CD14-positive monocyte (primary cell): ENCODE results near the gene SMIM3. TPM values are rescaled to one million over a fixed set of nuclear protein-coding genes. Genes with fewer than 3 reads are reported as not detected.

Source experiments
- DNase-seq, 3 donors: peaks; one replicate each; pipeline ENCODE4 v3.0.0-alpha.2; 2011 to 2022
- H2AFZ ChIP-seq: 2 replicates; pipeline ENCODE4 v1.6.0; 2012; ENCODE audit warnings: mild to moderate bottlenecking, low read depth, low read length, inconsistent platforms; ENCODE audit not compliant: insufficient read depth, poor library complexity, severe bottlenecking
- H3K27ac ChIP-seq, 2 donors: 1 replicate in 1 of 2; 2 replicates in 1 of 2; pipeline ENCODE4 v1.5.1; 2012 to 2013; ENCODE audit warnings: low read length in 2 of 2, control low read depth in 1 of 2, inconsistent platforms in 1 of 2, low read depth in 1 of 2, mild to moderate bottlenecking in 1 of 2
- H3K27me3 ChIP-seq, 2 donors: one replicate each; pipeline versions ENCODE4 v1.6.0 to v1.6.1; 2011 to 2013; ENCODE audit warnings: low read length in 2 of 2; ENCODE audit not compliant: control insufficient read depth in 2 of 2, insufficient read depth in 2 of 2
- H3K36me3 ChIP-seq, 2 donors: replicated peaks in 1 of 2; 1 replicate in 1 of 2; 2 replicates in 1 of 2; pipeline versions ENCODE4 v1.5.1 to v1.6.1; 2012 to 2013; ENCODE audit warnings: low read length in 2 of 2, control low read depth in 1 of 2, inconsistent platforms in 1 of 2, mild to moderate bottlenecking in 1 of 2; ENCODE audit not compliant: insufficient read depth in 2 of 2, control insufficient read depth in 1 of 2
- H3K4me1 ChIP-seq, 2 donors: 1 replicate in 1 of 2; 2 replicates in 1 of 2; pipeline versions ENCODE4 v1.5.1 to v1.6.1; 2012 to 2013; ENCODE audit warnings: low read length in 2 of 2, control low read depth in 1 of 2, inconsistent platforms in 1 of 2, mild to moderate bottlenecking in 1 of 2, moderate library complexity in 1 of 2; ENCODE audit not compliant: insufficient read depth in 2 of 2, control insufficient read depth in 1 of 2
- H3K4me2 ChIP-seq: replicated peaks from 2 replicates; pipeline ENCODE3; 2012; ENCODE audit warnings: low read length, moderate library complexity, mild to moderate bottlenecking; ENCODE audit not compliant: poor library complexity, severe bottlenecking; ENCODE audit errors: extremely low read depth
- H3K4me3 ChIP-seq, 3 experiments: fragments of 200-600 bp in 1 of 3; sonication (generic) in 1 of 3; replicated peaks in 1 of 3; 1 replicate in 2 of 3; 2 replicates in 1 of 3; pipeline ENCODE4 v1.5.1; 2011 to 2013; ENCODE audit warnings: low read length in 3 of 3, mild to moderate bottlenecking in 3 of 3, control low read depth in 2 of 3, low read depth in 2 of 3, inconsistent platforms in 1 of 3, moderate library complexity in 1 of 3
- H3K79me2 ChIP-seq: 2 replicates; pipeline ENCODE4 v1.6.0; 2012; ENCODE audit warnings: mild to moderate bottlenecking, control low read depth, inconsistent platforms, low read length, moderate library complexity; ENCODE audit not compliant: insufficient read depth
- H3K9ac ChIP-seq: 2 replicates; pipeline ENCODE4 v1.6.0; 2017; ENCODE audit warnings: low read length, mild to moderate bottlenecking; ENCODE audit not compliant: insufficient read depth, poor library complexity, severe bottlenecking
- H3K9me3 ChIP-seq, 2 donors: replicated peaks in 1 of 2; 1 replicate in 1 of 2; 2 replicates in 1 of 2; pipeline versions ENCODE4 v1.5.1 to v1.6.1; 2012 to 2013; ENCODE audit warnings: low read length in 2 of 2, control low read depth in 1 of 2; ENCODE audit not compliant: control insufficient read depth in 1 of 2, insufficient read depth in 1 of 2
- H4K20me1 ChIP-seq: 2 replicates; pipeline ENCODE4 v1.6.0; 2012; ENCODE audit warnings: mild to moderate bottlenecking, low read length, control low read depth, moderate library complexity; ENCODE audit not compliant: insufficient read depth
- H3K27ac Mint-ChIP-seq, 7 donors: one replicate each; pipeline ENCODE4 v1.8.0; 2020; ENCODE audit warnings: mild to moderate bottlenecking in 7 of 7, mixed read lengths in 7 of 7, moderate library complexity in 6 of 7, inconsistent platforms in 2 of 7
- H3K27me3 Mint-ChIP-seq, 3 donors: one replicate each; pipeline ENCODE4 v1.8.0; 2021 to 2022; ENCODE audit warnings: low read depth in 3 of 3, mild to moderate bottlenecking in 3 of 3, mixed read lengths in 3 of 3, moderate library complexity in 3 of 3, inconsistent platforms in 1 of 3
- H3K36me3 Mint-ChIP-seq, 2 donors: one replicate each; pipeline ENCODE4 v1.8.0; 2020; ENCODE audit warnings: mixed read lengths in 2 of 2, inconsistent platforms in 1 of 2, mild to moderate bottlenecking in 1 of 2
- H3K4me1 Mint-ChIP-seq: one replicate; pipeline ENCODE4 v1.8.0; 2020; ENCODE audit warnings: mild to moderate bottlenecking, mixed read lengths
- H3K4me3 Mint-ChIP-seq, 2 donors: one replicate each; pipeline ENCODE4 v1.8.0; 2020; ENCODE audit warnings: mild to moderate bottlenecking in 2 of 2, mixed read lengths in 2 of 2, moderate library complexity in 1 of 2
- H3K9me3 Mint-ChIP-seq, 7 donors: one replicate each; pipeline ENCODE4 v1.8.0; 2020 to 2022; ENCODE audit warnings: mixed read lengths in 7 of 7, mild to moderate bottlenecking in 6 of 7, moderate library complexity in 6 of 7, inconsistent platforms in 2 of 7
- WGBS: methylation state at CpG from one replicate; pipeline ENCODE4 v1.1.5; 2013; ENCODE audit warnings: missing lambda C conversion rate; ENCODE audit not compliant: insufficient coverage; 5-methylcytosine and 5-hydroxymethylcytosine counted together
- intact Hi-C, 2 donors: fragments of 100-400 bp; cut with micrococcal nuclease; formaldehyde crosslinking; loops; one replicate each; pipeline versions ENCODE4 v1.15.0 to v1.15.1; 2023
- polyA plus RNA-seq, 3 donors: library from polyadenylated mRNA; depleted of rRNA in 1 of 3; unstranded in 2 of 3; stranded (reverse) in 1 of 3; fragments of 300-500 nt in 2 of 3; fragments of >200 nt in 1 of 3; fragmentation: Illumina TruSeq in 2 of 3; gene quantifications; 1 replicate in 2 of 3; 2 replicates in 1 of 3; pipeline ENCODE4 v1.2.3, GENCODE V29; 2012 to 2021
- TF ChIP-seq, protein P1 (sequence below): fragments of 200-600 bp; IDR thresholded peaks from one replicate; pipeline ENCODE4 v1.8.0; 2022; ENCODE audit warnings: antibody characterized with exemption, mild to moderate bottlenecking

SMIM3 gene
- polyA plus RNA-seq, 3 donors: 41.7 to 52.2 (median 45.4) TPM

DNA sequence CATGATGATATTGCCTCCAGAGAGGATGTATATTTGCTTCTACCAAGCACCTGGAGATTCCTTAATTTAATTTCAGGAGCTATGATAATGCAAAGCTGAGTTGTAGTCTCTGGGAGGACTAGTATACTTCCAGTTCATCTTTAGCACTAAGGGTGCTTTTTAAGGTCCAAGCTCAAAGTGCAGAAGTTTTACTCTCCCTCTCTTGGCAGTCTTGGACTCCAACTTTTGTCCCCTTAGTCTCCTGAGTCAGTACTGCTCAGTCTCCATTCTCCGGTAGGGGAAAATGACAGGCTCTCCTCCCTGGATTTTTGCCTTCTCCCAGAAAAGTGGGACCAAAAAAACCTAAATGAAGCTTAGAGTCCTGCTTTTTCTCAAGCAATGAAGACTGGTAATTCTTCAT, 8.3 kb downstream of the SMIM3 start:
- 100% methylated on average over 1 of the region's 1 CpG for WGBS
- Histone ChIP-seq H4K20me1 (peaks cover 35% of the 10 kb centered on the region), H3K27me3 (no peaks in the 10 kb centered on the region), H3K9ac (no peak overlapping the region), H2AFZ (no peak overlapping the region), H3K79me2 (peaks cover 100% of the 10 kb centered on the region), H3K4me2 (no peak overlapping the region), H3K4me3 (no peak overlapping the region), H3K27ac (peak overlapping the region in 1 of 2 donors; percentile 80), H3K4me1 (peaks cover 68 to 77% of the 10 kb centered on the region in 2 donors), H3K36me3 (no peaks in the 10 kb centered on the region), H3K9me3 (no peaks in the 10 kb centered on the region)
- peaks cover 0 to 1% (median 0%) of the 10 kb centered on the region in 7 donors for H3K9me3 Mint-ChIP-seq
- no peak overlapping the region for H3K4me3 Mint-ChIP-seq
- H3K4me1 Mint-ChIP-seq: peaks cover 77% of the 10 kb centered on the region
- DNase-seq: no peak
- H3K36me3 Mint-ChIP-seq: peaks cover 14 to 16% of the 10 kb centered on the region in 2 donors
- H3K27ac Mint-ChIP-seq: peak overlapping the region; percentile 68 to 92 (median 79)
- intact Hi-C loops: loop anchor here in 1 of 2 donors (5.0 kb wide), 1 partner anchor 35 kb away; no protein-coding TSS in a partner anchor
- no peaks in the 10 kb centered on the region for H3K27me3 Mint-ChIP-seq
- TF ChIP-seq, protein P1, sequence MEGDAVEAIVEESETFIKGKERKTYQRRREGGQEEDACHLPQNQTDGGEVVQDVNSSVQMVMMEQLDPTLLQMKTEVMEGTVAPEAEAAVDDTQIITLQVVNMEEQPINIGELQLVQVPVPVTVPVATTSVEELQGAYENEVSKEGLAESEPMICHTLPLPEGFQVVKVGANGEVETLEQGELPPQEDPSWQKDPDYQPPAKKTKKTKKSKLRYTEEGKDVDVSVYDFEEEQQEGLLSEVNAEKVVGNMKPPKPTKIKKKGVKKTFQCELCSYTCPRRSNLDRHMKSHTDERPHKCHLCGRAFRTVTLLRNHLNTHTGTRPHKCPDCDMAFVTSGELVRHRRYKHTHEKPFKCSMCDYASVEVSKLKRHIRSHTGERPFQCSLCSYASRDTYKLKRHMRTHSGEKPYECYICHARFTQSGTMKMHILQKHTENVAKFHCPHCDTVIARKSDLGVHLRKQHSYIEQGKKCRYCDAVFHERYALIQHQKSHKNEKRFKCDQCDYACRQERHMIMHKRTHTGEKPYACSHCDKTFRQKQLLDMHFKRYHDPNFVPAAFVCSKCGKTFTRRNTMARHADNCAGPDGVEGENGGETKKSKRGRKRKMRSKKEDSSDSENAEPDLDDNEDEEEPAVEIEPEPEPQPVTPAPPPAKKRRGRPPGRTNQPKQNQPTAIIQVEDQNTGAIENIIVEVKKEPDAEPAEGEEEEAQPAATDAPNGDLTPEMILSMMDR: no peak

GRCh38 chr5:150787656-150788055, 9.1 kb downstream of the SMIM3 start:
- peaks cover 72% of the 10 kb centered on the region for H3K4me1 Mint-ChIP-seq
- peaks cover 0 to 1% (median 0%) of the 10 kb centered on the region in 7 donors for H3K9me3 Mint-ChIP-seq
- H3K4me3 Mint-ChIP-seq: no peak overlapping the region
- WGBS: no CpG with 5 or more reads among the region's 1 CpG
- H3K4me2 ChIP-seq: peak overlapping the region; percentile 26
- H3K4me1 ChIP-seq: peaks cover 61 to 69% of the 10 kb centered on the region in 2 donors
- peaks cover 40% of the 10 kb centered on the region for H4K20me1 ChIP-seq
- no peaks in the 10 kb centered on the region for H3K27me3 Mint-ChIP-seq
- peak overlapping the region; percentile 9 to 92 (median 79) for H3K27ac Mint-ChIP-seq
- no peak overlapping the region for H2AFZ ChIP-seq
- peaks cover 100% of the 10 kb centered on the region for H3K79me2 ChIP-seq
- intact Hi-C loops: loop anchor here in 1 of 2 donors (5.0 kb wide), 1 partner anchor 35 kb away; no protein-coding TSS in a partner anchor
- TF ChIP-seq, protein P1: no peak
- peak overlapping the region in 1 of 2 donors; percentile 80 for H3K27ac ChIP-seq
- H3K4me3 ChIP-seq: peak overlapping the region in 1 of 3 experiments; percentile 27
- DNase-seq: peak in 2 of 3 donors; percentile 64 to 76
- H3K36me3 ChIP-seq: no peaks in the 10 kb centered on the region
- no peak overlapping the region for H3K9ac ChIP-seq
- no peaks in the 10 kb centered on the region for H3K9me3 ChIP-seq
- H3K27me3 ChIP-seq: no peaks in the 10 kb centered on the region
- peaks cover 9 to 12% of the 10 kb centered on the region in 2 donors for H3K36me3 Mint-ChIP-seq
